Measurements from ENCODE around the gene F2RL1. TPM values are rescaled to one million over a fixed set of nuclear protein-coding genes. Genes with fewer than 3 reads are reported as not detected.
"Not testable (repeated sequence)": the region's sequence is repeated elsewhere in the genome, so short reads cannot be mapped to it uniquely, and the experiment has no call there.

F2RL1 gene, protein sequence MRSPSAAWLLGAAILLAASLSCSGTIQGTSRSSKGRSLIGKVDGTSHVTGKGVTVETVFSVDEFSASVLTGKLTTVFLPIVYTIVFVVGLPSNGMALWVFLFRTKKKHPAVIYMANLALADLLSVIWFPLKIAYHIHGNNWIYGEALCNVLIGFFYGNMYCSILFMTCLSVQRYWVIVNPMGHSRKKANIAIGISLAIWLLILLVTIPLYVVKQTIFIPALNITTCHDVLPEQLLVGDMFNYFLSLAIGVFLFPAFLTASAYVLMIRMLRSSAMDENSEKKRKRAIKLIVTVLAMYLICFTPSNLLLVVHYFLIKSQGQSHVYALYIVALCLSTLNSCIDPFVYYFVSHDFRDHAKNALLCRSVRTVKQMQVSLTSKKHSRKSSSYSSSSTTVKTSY
- polyA plus RNA-seq (0.12 and 0.78 TPM in 2 replicates), polyA minus RNA-seq (0.73 and 1.2 TPM in 2 replicates)

DNA sequence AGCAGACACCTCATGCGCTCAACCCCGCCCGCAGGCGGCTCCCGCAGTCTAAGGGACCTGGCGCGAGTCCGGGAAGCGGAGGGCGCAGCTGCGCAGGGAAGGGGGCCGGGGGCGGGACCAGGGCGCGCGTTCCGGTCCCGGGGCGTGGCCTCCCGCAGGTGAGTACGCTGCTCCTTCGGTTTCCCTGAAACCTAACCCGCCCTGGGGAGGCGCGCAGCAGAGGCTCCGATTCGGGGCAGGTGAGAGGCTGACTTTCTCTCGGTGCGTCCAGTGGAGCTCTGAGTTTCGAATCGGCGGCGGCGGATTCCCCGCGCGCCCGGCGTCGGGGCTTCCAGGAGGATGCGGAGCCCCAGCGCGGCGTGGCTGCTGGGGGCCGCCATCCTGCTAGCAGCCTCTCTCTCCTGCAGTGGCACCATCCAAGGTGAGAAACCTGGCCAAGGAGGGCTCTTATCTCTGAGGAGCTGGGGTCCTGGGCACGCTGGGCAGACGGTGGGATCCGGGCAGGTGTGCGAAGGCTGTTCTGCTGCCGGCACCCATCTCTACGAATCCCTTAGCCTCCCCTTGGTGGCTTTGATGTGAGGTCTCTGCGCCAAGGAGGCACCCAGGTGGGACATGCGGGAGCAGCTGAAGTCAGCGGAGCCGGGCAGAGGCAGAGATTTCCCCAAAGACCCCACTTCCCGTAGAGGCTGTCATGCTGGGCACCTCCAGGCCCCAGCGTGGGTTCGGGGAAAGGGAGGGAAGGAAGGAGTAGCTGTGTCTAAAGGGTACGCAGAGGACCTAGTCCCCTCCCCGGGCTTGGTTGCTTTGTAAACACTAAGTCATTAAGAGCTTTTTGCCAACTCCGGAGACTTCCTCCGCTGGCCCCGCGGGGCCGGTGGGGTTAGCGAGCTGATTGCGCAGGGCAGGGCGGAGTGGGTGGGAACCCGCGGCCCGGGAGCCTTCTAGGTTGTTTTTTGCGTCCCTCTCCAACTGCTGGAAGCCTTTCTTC, at the start of gene F2RL1:
F2RL1 (plus strand) TSS at position 187 of the 988 bp plus-strand sequence; CDS start at position 340, 153 bp downstream.
- peak within 1 kb of the TSS; percentile 94 for H3K4me3 ChIP-seq (ENCODE audit: low read length)
- no peaks in the 10 kb centered on the region for H4K20me1 ChIP-seq (ENCODE audit: insufficient read depth)
- peak within 1 kb of the TSS; percentile 45 for H2AFZ ChIP-seq (ENCODE audit: low read depth, low read length)
- peaks cover 37% of the 10 kb centered on the region for H3K27me3 ChIP-seq (ENCODE audit: insufficient read depth, low read depth, low read length)
- no peaks in the 10 kb centered on the region for H3K9me3 ChIP-seq (ENCODE audit: low read length)
- no peak within 1 kb of the TSS for H3K27ac ChIP-seq (ENCODE audit: low read length)
- H3K9ac ChIP-seq (ENCODE audit: low read length), result peak within 1 kb of the TSS; percentile 49
- no peaks in the 10 kb centered on the region for H3F3A ChIP-seq (ENCODE audit: insufficient read depth, low read length, poor library complexity, severe bottlenecking)
- no peaks in the 10 kb centered on the region for H3K9me2 ChIP-seq (ENCODE audit: insufficient read depth, low read length)
- H3K79me2 ChIP-seq (replicated peaks; ENCODE audit: insufficient read depth, low read length), result no peaks in the 10 kb centered on the region
- H3K36me3 ChIP-seq (ENCODE audit: insufficient read depth, low read length), result no peaks in the 10 kb centered on the region
- peak within 1 kb of the TSS; percentile 68 for H3K4me2 ChIP-seq (ENCODE audit: low read length)
- TF ChIP-seq MXI1 (conservative IDR thresholded peaks at IDR 0.05; ENCODE audit: poor library complexity, severe bottlenecking), result peak; percentile 68
- TF ChIP-seq EZH2 (IDR thresholded peaks at IDR 0.05; ENCODE audit: borderline replicate concordance, insufficient read depth, low read length, poor library complexity, severe bottlenecking), result no peak

DNA sequence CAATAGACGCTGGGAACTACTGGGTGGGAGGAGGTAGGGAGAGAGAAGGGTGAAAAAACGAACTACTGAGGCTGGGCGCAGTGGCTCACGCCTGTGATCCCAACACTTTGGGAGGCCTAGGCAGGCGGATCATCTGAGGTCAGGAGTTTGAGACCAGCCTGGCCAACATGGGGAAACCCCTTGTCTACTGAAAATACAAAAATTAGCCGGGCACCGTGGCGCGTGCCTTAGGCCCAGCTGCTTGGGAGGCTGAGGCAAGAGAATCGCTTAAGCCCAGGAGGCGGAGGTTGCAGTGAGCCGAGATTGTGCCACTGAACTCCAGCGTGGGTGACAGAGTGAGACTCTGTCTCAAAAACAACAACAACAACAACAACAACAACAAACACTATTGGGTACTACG, 47.8 kb upstream of the F2RL1 start:
- not testable (repeated sequence) for H2AFZ ChIP-seq (ENCODE audit: low read depth, low read length); H3K36me3 ChIP-seq (ENCODE audit: insufficient read depth, low read length)

DNA sequence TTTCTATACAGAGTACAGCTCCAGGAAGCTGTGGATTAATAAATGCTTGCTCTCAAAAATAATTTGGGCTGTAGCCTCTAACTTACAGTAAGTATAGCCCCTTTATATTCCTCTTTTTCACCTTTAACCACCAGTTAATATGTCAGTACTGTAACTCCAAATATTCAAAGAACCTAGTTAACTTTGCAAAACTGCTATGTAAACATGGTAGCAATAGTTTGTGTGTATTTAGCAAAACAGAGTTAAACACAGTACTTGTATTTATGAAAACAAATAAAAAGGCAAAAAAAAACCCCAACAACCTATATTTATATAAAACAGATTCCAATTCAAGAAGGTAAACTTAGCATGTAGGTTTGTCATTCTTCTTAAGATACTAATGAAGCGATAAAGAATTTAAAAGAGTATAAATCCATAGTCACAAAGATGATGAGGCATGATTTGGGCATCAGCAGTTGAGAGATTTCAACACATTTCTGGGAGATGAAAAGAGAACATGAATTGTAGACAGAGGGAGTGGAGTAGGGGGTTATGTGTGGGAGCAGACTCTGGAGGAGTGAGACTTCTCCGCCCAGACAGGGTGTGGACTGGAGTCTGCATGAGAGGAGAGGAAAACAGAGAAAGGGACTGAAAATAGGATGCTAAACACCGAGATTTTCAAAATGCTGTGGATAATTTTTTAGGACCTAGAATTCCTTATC, 47.0 kb upstream of the F2RL1 start:
- TF ChIP-seq, protein P1, sequence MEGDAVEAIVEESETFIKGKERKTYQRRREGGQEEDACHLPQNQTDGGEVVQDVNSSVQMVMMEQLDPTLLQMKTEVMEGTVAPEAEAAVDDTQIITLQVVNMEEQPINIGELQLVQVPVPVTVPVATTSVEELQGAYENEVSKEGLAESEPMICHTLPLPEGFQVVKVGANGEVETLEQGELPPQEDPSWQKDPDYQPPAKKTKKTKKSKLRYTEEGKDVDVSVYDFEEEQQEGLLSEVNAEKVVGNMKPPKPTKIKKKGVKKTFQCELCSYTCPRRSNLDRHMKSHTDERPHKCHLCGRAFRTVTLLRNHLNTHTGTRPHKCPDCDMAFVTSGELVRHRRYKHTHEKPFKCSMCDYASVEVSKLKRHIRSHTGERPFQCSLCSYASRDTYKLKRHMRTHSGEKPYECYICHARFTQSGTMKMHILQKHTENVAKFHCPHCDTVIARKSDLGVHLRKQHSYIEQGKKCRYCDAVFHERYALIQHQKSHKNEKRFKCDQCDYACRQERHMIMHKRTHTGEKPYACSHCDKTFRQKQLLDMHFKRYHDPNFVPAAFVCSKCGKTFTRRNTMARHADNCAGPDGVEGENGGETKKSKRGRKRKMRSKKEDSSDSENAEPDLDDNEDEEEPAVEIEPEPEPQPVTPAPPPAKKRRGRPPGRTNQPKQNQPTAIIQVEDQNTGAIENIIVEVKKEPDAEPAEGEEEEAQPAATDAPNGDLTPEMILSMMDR (IDR thresholded peaks at IDR 0.05; ENCODE audit: poor library complexity, severe bottlenecking), result no peak
- TF ChIP-seq SMC3 (conservative IDR thresholded peaks at IDR 0.05; ENCODE audit: poor library complexity) (no peak), EP300 (conservative IDR thresholded peaks at IDR 0.05; ENCODE audit: poor library complexity, severe bottlenecking) (no peak), MXI1 (conservative IDR thresholded peaks at IDR 0.05; ENCODE audit: poor library complexity, severe bottlenecking) (no peak), POLR2AphosphoS5 (IDR thresholded peaks at IDR 0.05) (no peak), TAF1 (IDR thresholded peaks at IDR 0.05; ENCODE audit: low read depth) (no peak), RAD21 (conservative IDR thresholded peaks at IDR 0.05) (no peak), EZH2 (IDR thresholded peaks at IDR 0.05; ENCODE audit: borderline replicate concordance, insufficient read depth, low read length, poor library complexity, severe bottlenecking) (no peak)
- TF ChIP-seq, protein P2, sequence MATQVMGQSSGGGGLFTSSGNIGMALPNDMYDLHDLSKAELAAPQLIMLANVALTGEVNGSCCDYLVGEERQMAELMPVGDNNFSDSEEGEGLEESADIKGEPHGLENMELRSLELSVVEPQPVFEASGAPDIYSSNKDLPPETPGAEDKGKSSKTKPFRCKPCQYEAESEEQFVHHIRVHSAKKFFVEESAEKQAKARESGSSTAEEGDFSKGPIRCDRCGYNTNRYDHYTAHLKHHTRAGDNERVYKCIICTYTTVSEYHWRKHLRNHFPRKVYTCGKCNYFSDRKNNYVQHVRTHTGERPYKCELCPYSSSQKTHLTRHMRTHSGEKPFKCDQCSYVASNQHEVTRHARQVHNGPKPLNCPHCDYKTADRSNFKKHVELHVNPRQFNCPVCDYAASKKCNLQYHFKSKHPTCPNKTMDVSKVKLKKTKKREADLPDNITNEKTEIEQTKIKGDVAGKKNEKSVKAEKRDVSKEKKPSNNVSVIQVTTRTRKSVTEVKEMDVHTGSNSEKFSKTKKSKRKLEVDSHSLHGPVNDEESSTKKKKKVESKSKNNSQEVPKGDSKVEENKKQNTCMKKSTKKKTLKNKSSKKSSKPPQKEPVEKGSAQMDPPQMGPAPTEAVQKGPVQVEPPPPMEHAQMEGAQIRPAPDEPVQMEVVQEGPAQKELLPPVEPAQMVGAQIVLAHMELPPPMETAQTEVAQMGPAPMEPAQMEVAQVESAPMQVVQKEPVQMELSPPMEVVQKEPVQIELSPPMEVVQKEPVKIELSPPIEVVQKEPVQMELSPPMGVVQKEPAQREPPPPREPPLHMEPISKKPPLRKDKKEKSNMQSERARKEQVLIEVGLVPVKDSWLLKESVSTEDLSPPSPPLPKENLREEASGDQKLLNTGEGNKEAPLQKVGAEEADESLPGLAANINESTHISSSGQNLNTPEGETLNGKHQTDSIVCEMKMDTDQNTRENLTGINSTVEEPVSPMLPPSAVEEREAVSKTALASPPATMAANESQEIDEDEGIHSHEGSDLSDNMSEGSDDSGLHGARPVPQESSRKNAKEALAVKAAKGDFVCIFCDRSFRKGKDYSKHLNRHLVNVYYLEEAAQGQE (IDR thresholded peaks at IDR 0.05; ENCODE audit: borderline replicate concordance), result no peak
- H3K79me2 ChIP-seq (replicated peaks; ENCODE audit: insufficient read depth, low read length), result no peaks in the 10 kb centered on the region
- no peaks in the 10 kb centered on the region for H3K27me3 ChIP-seq (ENCODE audit: insufficient read depth, low read depth, low read length)
- H4K20me1 ChIP-seq (ENCODE audit: insufficient read depth), result no peaks in the 10 kb centered on the region
- no peaks in the 10 kb centered on the region for H3K9me3 ChIP-seq (ENCODE audit: low read length)
- H3K9ac ChIP-seq (ENCODE audit: low read length), result no peak overlapping the region
- no peaks in the 10 kb centered on the region for H3F3A ChIP-seq (ENCODE audit: insufficient read depth, low read length, poor library complexity, severe bottlenecking)
- no peaks in the 10 kb centered on the region for H3K36me3 ChIP-seq (ENCODE audit: insufficient read depth, low read length)
- no peak overlapping the region for H3K4me3 ChIP-seq (ENCODE audit: low read length)
- H3K9me2 ChIP-seq (ENCODE audit: insufficient read depth, low read length), result no peaks in the 10 kb centered on the region
- H2AFZ ChIP-seq (ENCODE audit: low read depth, low read length), result no peak overlapping the region
- no peak overlapping the region for H3K27ac ChIP-seq (ENCODE audit: low read length)
- no peak overlapping the region for H3K4me2 ChIP-seq (ENCODE audit: low read length)

More for the DNA sequence above, 47.8 kb upstream of the F2RL1 start:
- not testable (repeated sequence) for H4K20me1 ChIP-seq (ENCODE audit: insufficient read depth); H3K9ac ChIP-seq (ENCODE audit: low read length); H3K79me2 ChIP-seq (replicated peaks; ENCODE audit: insufficient read depth, low read length); H3K4me2 ChIP-seq (ENCODE audit: low read length); H3K9me3 ChIP-seq (ENCODE audit: low read length); H3K9me2 ChIP-seq (ENCODE audit: insufficient read depth, low read length); H3F3A ChIP-seq (ENCODE audit: insufficient read depth, low read length, poor library complexity, severe bottlenecking); H3K27ac ChIP-seq (ENCODE audit: low read length); H3K4me3 ChIP-seq (ENCODE audit: low read length); H3K27me3 ChIP-seq (ENCODE audit: insufficient read depth, low read depth, low read length)

Measured in neural cell (in vitro differentiated cells).